Activated naive CD4-positive, alpha-beta T cell treated with Interleukin-2 at 50 U/mL for 16 hours (primary cell): Measurements from ENCODE around the gene TMEM18.

Experiments
- DNase-seq: peaks from one replicate; pipeline ENCODE4 v3.0.0-alpha.2; 2020

Gene TMEM18

GRCh38 chr2:650343-651310 lies 26.6 kb downstream of the TMEM18 start:
- no peak for DNase-seq

- DNase-seq: no peak
These were observed 27.5 kb downstream of the TMEM18 start for GRCh38 chr2:649426-650342.

GRCh38 chr2:648476-649424 lies 28.5 kb downstream of the TMEM18 start:
- no peak for DNase-seq

GRCh38 chr2:647691-648231 lies 29.4 kb downstream of the TMEM18 start:
- DNase-seq: no peak

- DNase-seq: no peak
These were observed 30.1 kb downstream of the TMEM18 start for GRCh38 chr2:647003-647560.

GRCh38 chr2:644871-645270 lies 32.3 kb downstream of the TMEM18 start:
- DNase-seq: no peak

GRCh38 chr2:643761-644160 lies 33.4 kb downstream of the TMEM18 start:
- no peak for DNase-seq

- no peak for DNase-seq
These were observed 33.9 kb downstream of the TMEM18 start for GRCh38 chr2:643334-643733.

- no peak for DNase-seq
These were observed 35.1 kb downstream of the TMEM18 start for GRCh38 chr2:641872-642815.

- no peak for DNase-seq
These were observed 35.9 kb downstream of the TMEM18 start for GRCh38 chr2:641164-641871.

GRCh38 chr2:639703-640102 lies 37.5 kb downstream of the TMEM18 start:
- no peak for DNase-seq

- DNase-seq: no peak
These were observed 39.4 kb downstream of the TMEM18 start for GRCh38 chr2:637804-638203.

- no peak for DNase-seq
These were observed 39.8 kb downstream of the TMEM18 start for GRCh38 chr2:637406-637776.

- DNase-seq: peak; percentile 57
These were observed 40.4 kb downstream of the TMEM18 start for GRCh38 chr2:636641-637405.

GRCh38 chr2:635687-636621 lies 41.3 kb downstream of the TMEM18 start:
- DNase-seq: no peak

- no peak for DNase-seq
These were observed 42.4 kb downstream of the TMEM18 start for GRCh38 chr2:634636-635388.

- DNase-seq: no peak
These were observed 43.2 kb downstream of the TMEM18 start for GRCh38 chr2:634041-634440.
